ENCODE data around the gene PGGHG. TPM values are rescaled to one million over a fixed set of nuclear protein-coding genes. Genes with fewer than 3 reads are reported as not detected.
A peak's percentile ranks its signal among the peaks of the same experiment; 100 is the strongest.
"Not testable (repeated sequence)": the region's sequence is repeated elsewhere in the genome, so short reads cannot be mapped to it uniquely, and the experiment has no call there.

The PGGHG gene
- polyA plus RNA-seq, 3 donors from 2014 or later = 8.1 to 17.4 (median 11.4) TPM

DNA sequence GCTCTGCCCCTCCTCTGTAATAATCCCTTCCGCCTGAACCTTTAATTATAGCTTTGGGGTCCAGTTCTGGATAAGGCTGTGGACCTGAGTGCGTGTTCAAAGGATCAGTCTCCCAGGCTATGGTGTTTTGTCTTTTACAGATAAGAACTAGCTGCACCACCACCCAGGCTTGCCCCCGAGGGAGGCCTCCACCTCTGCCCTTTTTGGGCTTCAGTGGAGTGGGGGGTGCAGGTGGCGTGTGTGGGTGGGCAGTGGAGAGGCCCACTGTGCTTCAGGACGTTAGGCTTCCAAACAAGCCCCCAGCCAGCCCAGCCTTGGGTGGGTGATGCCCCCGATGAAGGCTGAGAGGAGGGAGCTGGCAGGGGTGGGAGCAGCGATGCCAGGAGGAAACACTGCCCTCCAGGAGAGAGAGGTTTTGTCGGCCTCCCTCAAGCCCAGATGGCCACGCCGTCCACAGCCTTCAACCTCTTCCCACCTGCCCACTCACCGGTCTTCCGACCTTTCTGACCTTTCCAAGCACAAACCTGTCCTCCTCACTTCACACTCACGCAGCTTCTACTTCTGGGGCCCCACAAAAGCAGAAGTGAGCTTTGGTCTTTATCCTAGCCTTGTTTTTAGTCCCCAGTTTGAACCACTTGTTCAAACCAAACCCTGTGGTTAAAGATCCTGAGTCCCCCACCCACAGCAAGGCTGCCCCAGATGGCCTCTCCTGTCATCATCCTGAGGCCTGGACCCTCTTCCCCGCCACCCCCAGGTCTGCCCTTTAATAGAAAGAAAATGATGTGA is 31.8 kb upstream of the PGGHG start:
- H3K27me3 Mint-ChIP-seq (ENCODE audit: low read depth in 3 of 3) = peaks cover 0 to 6% (median 2%) of the 10 kb centered on the region in 3 donors
- H3K36me3 Mint-ChIP-seq = peaks cover 1 to 5% (median 3%) of the 10 kb centered on the region in 3 donors
- H3K4me1 Mint-ChIP-seq = no peaks in the 10 kb centered on the region
- no peak overlapping the region for H3K4me3 Mint-ChIP-seq
- no peak overlapping the region for H3K27ac Mint-ChIP-seq
- no peaks in the 10 kb centered on the region for H3K9me3 Mint-ChIP-seq
- no peak for DNase-seq

DNA sequence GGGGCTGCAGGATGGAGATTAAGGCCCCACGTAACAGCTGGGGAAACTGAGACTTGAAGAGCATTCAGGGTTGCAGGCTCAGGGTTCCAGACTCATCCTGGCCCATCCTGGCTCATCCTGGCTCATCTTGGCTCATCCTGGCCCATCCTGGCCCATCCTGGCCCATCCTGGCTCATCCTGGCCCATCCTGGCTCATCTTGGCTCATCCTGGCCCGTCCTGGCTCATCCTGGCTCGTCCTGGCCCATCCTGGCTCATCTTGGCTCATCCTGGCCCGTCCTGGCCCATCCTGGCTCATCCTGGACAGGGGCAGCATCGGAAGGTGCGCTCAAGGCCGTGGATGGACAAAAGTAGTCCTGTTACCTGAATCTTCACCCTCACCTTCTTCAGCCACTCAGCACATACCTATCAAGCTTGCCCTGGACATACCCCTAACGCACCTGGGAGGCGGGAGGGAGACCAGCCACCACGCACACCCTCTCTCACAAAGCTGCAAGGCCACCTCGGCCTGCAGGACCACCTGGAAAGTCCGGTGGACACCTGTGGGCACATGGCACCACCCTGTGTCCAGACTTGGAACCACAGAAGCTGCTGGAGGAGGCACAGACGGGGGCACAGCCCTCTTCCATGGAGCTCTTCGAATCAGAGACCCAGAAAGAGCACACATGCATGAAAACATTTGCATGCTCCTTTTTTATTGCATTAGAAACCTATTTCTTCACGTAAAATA is 31.0 kb upstream of the PGGHG start:
- Mint-ChIP-seq H3K9me3 (no peaks in the 10 kb centered on the region), H3K4me1 (no peaks in the 10 kb centered on the region), H3K36me3 (no peaks in the 10 kb centered on the region), H3K4me3 (no peak overlapping the region), H3K27ac (no peak overlapping the region), H3K27me3 (ENCODE audit: low read depth in 3 of 3) (peaks cover 0 to 6% (median 2%) of the 10 kb centered on the region in 3 donors)
- DNase-seq = no peak

DNA sequence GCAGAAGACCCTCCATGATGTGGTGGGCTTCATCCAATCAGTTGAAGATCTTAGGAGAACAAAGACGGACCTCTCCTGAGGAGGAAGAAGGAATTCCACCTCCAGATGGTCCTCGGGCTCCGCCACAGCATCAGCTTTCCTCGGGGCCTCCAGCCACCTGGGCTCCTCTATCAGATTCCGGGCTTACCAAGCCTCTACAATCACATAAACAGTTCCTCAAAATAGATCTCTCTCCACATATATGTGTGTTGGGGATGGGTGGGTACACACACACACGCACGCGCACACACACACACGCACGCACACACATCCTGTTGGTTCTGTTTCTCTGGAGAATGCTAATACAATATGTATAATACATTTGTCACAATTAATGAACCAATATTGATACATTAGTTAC is 29.5 kb upstream of the PGGHG start:
- Mint-ChIP-seq H3K4me1 (no peaks in the 10 kb centered on the region), H3K27ac (no peak overlapping the region), H3K4me3 (no peak overlapping the region), H3K36me3 (no peaks in the 10 kb centered on the region), H3K9me3 (no peaks in the 10 kb centered on the region), H3K27me3 (ENCODE audit: low read depth in 3 of 3) (peaks cover 0 to 4% (median 2%) of the 10 kb centered on the region in 3 donors)
- DNase-seq = no peak

DNA sequence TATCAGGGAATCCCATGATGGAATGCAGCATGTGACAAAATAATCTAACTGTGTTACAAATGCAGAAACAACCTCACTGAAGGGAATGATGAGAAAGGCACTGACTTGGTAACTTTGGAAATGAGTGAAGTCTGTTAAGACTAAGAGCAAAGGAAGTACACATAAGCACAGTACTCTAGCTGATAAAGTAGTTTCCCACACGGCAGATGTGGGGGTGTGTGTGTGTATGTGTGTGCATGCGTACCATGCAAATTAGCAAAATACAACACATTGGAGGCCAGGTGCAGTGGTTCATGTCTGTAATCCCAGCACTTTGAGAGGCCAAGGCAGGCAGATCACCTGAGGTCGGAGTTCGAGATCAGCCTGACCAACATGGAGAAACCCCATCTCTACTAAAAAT is 27.3 kb upstream of the PGGHG start:
- no peak for DNase-seq
- Mint-ChIP-seq H3K9me3 (no peaks in the 10 kb centered on the region), H3K4me3 (no peak overlapping the region), H3K27me3 (ENCODE audit: low read depth in 3 of 3) (peaks cover 0 to 4% (median 4%) of the 10 kb centered on the region in 3 donors), H3K4me1 (peaks cover 1 to 2% of the 10 kb centered on the region in 2 donors), H3K36me3 (no peaks in the 10 kb centered on the region), H3K27ac (peak overlapping the region in 1 of 6 donors; percentile 26)

DNA sequence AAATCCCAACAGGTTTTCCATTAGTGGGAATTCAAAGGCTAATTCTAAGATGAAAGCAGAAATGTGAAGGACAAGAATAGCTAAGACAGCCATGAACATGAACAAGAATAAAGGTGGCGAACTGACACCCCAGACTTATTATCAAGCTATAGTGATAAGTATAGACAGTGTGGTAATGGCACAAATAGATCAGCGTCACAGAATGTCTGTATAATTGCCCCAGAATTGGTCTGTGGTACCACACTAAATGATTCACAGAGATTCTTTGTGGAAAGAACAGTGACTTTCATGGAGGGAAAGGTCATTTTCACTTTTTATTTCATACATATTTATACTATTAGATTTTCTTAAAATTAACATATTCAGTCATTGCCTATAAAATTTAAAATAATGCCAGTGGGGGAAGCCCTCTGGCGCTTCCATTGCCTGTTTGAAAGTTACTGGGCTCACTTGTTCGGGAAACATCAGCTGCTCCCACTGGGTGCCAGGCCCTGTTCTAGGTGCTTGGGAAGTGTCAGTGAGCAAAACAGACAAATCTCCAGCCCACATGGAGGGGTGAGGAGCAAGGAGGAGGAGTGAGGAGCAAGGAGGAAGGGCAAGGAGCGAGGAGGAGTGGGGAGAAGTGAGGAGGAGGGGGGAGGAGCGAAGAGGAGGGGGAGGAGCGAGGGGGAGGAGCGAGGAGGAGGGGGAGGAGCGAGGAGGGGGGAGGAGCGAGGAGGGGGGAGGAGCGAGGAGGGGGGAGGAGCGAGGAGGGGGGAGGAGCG is 22.1 kb upstream of the PGGHG start:
- Mint-ChIP-seq H3K36me3 (no peaks in the 10 kb centered on the region), H3K4me3 (peak overlapping the region; percentile 71 to 80 (median 73)), H3K27ac (peak overlapping the region; percentile 83 to 97 (median 94)), H3K9me3 (no peaks in the 10 kb centered on the region), H3K27me3 (ENCODE audit: low read depth in 3 of 3) (peaks cover 26 to 32% (median 28%) of the 10 kb centered on the region in 3 donors), H3K4me1 (peaks cover 34 to 37% of the 10 kb centered on the region in 2 donors)
- DNase-seq = peak; percentile 48 to 60 (median 57)

DNA sequence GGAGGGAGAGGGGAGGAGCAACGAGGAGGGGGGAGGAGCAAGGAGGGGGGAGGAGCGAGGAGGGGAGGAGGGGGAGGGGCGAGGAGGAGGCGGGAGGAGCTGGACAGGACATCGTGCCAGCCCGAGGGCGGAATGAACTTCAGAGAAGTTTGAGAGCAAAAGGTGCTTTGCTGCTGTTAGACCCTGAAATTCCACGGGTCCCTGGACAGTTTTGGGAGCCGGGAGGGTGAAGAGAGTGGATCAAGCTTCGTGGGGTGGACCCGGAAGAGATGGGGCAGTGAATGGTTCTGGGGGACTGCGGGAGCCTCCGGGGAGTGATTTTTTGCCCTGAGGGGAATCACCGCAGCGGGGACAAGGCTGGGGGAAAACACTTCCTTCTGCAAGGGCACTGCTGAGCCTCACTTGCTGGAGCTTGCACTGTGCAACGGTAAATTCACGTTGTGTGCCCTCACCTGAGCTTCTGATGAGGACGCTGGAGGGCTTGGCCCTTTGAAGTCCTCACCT is 21.4 kb upstream of the PGGHG start:
- DNase-seq = peak; percentile 66 to 73 (median 73)
- Mint-ChIP-seq H3K27me3 (ENCODE audit: low read depth in 3 of 3) (peaks cover 26 to 32% (median 28%) of the 10 kb centered on the region in 3 donors), H3K27ac (peak overlapping the region; percentile 95 to 100 (median 96)), H3K4me1 (peaks cover 34 to 39% of the 10 kb centered on the region in 2 donors), H3K9me3 (no peaks in the 10 kb centered on the region), H3K36me3 (no peaks in the 10 kb centered on the region), H3K4me3 (peak overlapping the region; percentile 79 to 94 (median 84))

DNA sequence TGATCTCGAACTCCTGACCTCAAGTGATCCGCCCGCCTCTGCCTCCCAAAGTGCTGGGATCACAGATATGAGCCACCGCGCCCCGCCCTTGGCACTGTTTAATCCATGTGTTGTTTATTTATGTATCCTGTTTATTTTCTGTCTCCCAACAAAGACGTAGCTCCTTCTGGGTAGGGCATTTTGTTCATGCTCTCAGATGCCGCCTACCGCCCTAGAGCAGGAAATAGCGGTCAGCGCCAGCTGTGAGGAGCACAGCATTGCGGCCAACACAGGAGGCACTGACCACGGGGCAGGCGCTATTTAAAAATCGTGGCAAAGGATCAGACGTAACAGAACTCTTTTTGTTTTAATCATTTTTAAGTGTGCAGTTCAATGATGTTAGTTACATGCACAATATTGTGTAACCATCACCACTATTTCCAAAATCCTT is 20.2 kb upstream of the PGGHG start:
- not testable (repeated sequence) for H3K36me3 Mint-ChIP-seq, H3K9me3 Mint-ChIP-seq
- DNase-seq = peak; percentile 88 to 91 (median 91)
- Mint-ChIP-seq H3K4me1 (peaks cover 34 to 39% of the 10 kb centered on the region in 2 donors), H3K27ac (peak overlapping the region; percentile 95 to 100 (median 96)), H3K4me3 (peak overlapping the region; percentile 79 to 94 (median 84)), H3K27me3 (ENCODE audit: low read depth in 3 of 3) (peaks cover 26 to 34% (median 28%) of the 10 kb centered on the region in 3 donors)

DNA sequence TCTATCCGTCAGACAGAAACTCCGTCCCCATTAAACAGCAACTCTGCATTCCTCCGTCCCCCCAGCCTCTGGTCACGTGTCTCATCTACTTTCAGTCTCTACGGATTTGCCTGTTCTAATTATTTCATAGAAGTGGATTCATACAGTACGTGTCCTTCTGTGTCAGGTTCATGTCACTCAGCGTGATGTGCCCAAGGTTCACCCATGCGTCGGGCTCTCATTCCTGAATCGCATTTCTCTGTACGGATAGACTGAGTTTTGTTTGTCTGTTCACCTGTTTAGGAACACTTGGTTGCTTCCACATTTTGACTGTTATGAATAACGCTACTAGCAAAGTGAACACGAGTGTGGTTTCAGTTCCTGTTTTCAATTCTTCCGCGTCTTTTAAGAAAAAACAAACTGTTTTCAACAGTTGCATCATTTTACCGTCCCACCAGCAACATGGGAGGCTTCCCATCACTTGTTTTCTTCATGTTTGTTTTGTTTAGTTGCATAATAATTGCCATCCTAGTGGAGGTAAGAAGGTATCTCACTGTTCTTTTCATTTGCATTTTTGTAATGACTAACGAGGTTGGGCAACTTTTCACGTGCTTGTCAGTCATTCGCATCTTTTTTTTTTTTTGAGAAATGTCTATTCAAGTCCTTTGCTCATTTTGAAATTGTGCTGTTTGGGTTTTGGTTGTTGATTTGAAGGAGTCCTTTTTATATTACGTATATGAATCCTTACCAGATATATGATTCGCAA is 19.6 kb upstream of the PGGHG start:
- Mint-ChIP-seq H3K4me3 (peak overlapping the region; percentile 79 to 94 (median 84)), H3K9me3 (no peaks in the 10 kb centered on the region), H3K36me3 (no peaks in the 10 kb centered on the region), H3K27ac (peak overlapping the region; percentile 95 to 100 (median 96)), H3K4me1 (peaks cover 34 to 39% of the 10 kb centered on the region in 2 donors), H3K27me3 (ENCODE audit: low read depth in 3 of 3) (peaks cover 26 to 34% (median 28%) of the 10 kb centered on the region in 3 donors)
- DNase-seq = peak; percentile 78 to 85 (median 82)

DNA sequence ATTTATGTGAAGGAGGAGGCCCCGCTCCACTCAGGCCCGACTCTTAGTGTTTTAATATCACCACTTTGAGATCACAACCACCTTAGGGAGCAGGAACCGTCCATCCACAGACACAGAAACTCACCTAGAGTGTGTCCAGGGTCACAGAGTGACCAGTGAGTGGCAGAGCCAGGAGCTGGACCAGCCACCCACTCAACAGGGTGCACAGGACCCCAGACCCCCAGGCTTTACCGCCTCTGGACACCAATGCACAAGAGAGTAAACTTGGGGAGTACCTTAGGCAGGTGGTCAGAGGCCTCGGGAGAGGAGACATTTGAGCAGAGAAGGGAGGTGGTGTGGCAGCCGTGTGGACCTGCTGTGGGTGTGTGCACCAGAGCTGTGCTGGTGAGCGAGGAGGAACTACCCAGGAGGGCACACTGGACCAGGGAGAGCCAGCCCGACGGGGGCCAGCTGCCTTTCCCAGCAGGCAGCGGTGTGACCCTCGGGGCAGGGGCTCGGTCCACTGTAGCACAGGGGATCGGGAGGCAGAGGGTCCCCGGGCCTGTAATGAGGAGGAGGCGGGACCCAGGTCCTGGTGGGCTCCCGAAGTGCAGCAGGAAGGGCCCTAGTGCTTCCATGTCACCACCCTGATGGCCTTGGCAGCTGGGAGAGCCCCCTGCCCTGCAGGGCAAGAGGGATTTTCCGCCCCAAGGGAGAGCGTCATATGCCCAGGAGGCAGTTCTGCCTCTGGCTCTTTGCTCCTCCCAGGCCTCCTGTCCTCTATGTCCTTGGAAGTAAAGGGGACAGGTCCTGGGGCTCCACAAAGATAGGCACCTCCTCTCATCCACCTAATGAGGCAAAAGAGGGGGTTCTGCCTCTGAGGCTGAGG is 18.2 kb upstream of the PGGHG start:
- DNase-seq = no peak
- no peaks in the 10 kb centered on the region for H3K36me3 Mint-ChIP-seq
- H3K9me3 Mint-ChIP-seq = no peaks in the 10 kb centered on the region
- peaks cover 34 to 39% of the 10 kb centered on the region in 2 donors for H3K4me1 Mint-ChIP-seq
- H3K27me3 Mint-ChIP-seq (ENCODE audit: low read depth in 3 of 3) = peaks cover 26 to 34% (median 28%) of the 10 kb centered on the region in 3 donors
- peak overlapping the region; percentile 85 to 100 (median 96) for H3K27ac Mint-ChIP-seq
- no peak overlapping the region for H3K4me3 Mint-ChIP-seq

DNA sequence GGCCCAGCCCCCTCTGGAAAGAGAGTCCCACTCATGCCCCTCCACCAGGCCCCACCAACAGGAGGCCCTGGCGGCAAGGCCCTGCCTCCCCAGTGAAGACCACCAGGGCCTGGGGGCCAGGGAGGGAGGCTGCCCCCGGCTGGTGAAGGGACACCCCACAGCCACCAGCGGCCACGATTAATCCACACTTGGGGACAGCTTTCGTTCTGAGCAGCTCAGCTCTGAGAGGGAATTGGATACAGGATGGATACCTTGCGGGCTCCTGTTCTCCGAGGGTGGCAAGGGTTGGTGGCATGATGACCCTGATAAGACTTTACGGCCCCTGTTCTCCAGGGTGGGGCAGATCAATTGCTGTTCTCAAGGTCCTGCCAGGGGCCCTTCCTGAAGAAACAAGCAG is 17.6 kb upstream of the PGGHG start:
- peaks cover 26 to 34% (median 28%) of the 10 kb centered on the region in 3 donors for H3K27me3 Mint-ChIP-seq (ENCODE audit: low read depth in 3 of 3)
- peak overlapping the region in 2 of 6 donors; percentile 47 to 69 for H3K27ac Mint-ChIP-seq
- no peaks in the 10 kb centered on the region for H3K36me3 Mint-ChIP-seq
- DNase-seq = no peak
- peaks cover 34 to 39% of the 10 kb centered on the region in 2 donors for H3K4me1 Mint-ChIP-seq
- no peaks in the 10 kb centered on the region for H3K9me3 Mint-ChIP-seq
- H3K4me3 Mint-ChIP-seq = no peak overlapping the region

DNA sequence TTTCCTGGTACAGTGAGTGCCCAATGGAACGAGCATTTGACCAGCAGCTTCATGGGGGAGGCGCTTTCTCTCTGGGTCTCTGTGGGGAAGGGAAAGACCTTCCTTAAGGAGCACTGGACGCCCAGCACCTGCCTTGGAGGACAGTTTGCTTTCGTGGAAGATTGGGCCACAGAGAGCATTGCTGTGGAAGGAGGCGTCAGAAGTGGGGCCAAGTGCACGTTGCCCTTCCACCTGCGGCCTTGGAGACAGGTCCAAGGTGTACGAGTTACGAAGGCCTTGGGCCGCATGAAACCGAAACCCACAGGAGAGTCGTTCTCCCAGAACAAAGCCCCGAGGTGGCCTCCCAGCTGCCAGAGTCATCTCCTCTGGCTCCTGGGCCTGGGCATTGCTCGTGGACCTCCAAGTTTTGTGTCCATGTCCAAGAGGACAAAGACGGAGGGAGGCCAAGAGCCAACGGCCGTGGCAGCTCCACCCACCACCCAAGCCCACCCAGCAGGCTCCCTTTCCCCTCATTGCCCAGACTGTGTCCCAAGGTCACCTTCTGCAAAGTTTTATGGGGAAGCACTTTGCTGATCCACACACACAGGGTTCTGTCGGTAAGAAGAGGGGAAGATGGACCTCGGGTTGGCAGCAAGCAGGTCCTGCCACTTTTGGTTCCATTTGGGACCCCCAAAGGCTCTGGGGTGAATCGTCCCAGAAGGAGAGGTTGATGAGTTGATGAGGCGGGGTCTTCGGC is 16.6 kb upstream of the PGGHG start:
- Mint-ChIP-seq H3K4me1 (peaks cover 37 to 38% of the 10 kb centered on the region in 2 donors), H3K36me3 (peaks cover 0 to 4% (median 0%) of the 10 kb centered on the region in 3 donors), H3K27me3 (ENCODE audit: low read depth in 3 of 3) (peaks cover 23 to 28% (median 27%) of the 10 kb centered on the region in 3 donors), H3K27ac (peak overlapping the region in 3 of 6 donors; percentile 36 to 85 (median 69)), H3K9me3 (no peaks in the 10 kb centered on the region), H3K4me3 (no peak overlapping the region)
- DNase-seq = no peak

DNA sequence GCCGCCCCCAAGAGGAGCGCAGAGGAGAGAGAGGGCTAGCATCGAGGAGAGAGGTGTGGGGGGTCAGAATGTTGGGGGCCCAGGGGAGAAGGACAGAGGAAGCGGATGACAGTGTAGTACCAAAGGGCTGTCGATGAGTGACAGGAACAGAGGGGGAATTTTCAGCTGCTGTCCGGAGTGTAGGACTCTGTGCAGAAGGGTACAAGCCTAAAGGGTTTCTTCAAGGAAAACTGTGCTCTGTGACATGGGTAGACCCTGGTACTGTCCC is 16.1 kb upstream of the PGGHG start:
- H3K27ac Mint-ChIP-seq = peak overlapping the region in 2 of 6 donors; percentile 26 to 69
- H3K4me1 Mint-ChIP-seq = peaks cover 38% of the 10 kb centered on the region in 2 donors
- no peak overlapping the region for H3K4me3 Mint-ChIP-seq
- H3K36me3 Mint-ChIP-seq = peaks cover 0 to 4% (median 0%) of the 10 kb centered on the region in 3 donors
- no peak for DNase-seq
- no peaks in the 10 kb centered on the region for H3K9me3 Mint-ChIP-seq
- peaks cover 21 to 25% (median 23%) of the 10 kb centered on the region in 3 donors for H3K27me3 Mint-ChIP-seq (ENCODE audit: low read depth in 3 of 3)
